Daoy (cell line): ENCODE results near the gene TSACC. TPM values are rescaled to one million over a fixed set of nuclear protein-coding genes. Genes with fewer than 3 reads are reported as not detected.
"Not testable (repeated sequence)": the region's sequence is repeated elsewhere in the genome, so short reads cannot be mapped to it uniquely, and the experiment has no call there.

ENCODE experiments used
- DNase-seq: peaks from one replicate; pipeline ENCODE4 v3.0.0-alpha.2; 2015; ENCODE audit warnings: low read depth
- total RNA-seq: library from RNA; depleted of rRNA; stranded (reverse); fragments of >200 nt; shearing (Covaris generic); gene quantifications from 2 replicates; pipeline ENCODE4 v1.2.3, GENCODE V29; 2014; rRNA removed

The TSACC gene
- 2.4 TPM in 1 of 2 replicates, not detected in the other for total RNA-seq

DNA sequence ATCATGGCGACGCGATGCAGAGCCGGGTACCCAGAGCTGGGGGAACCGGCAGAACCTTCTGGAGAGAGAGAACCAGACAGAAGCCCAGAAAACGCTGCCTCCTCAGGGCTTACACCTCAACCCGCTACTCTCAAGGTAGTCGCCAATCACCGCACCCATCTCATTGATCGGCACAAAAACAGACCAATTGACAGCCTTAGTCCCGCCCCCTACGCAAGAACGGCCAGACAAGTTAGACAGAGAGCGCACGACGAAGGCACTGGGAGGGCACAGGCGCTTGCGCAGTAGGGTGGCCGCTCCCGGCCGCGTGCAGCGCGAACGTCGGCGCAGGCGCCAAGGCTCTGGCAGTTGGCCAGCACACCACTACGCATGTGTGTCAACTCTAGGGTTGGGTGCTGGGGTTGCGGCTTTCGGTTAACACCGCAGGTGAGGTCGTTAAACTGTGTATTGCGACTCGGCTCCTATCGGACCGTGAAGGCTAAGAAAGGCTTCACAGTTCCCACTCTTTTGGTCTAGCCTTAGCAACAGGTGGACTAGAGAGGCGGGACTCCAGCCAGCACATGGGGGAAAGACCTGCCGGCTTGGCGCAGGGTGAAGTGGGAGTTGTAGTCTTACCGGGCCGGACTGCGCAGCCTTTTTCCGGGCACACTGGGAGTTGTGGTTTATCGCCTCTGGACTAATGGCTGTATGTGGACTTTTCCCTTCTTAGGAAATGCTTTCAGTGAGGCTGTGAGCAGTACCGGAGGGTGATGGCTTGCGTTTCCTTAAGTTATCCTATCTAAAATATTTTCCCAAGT lies at the start of gene TSACC, which contains the start of gene CCT3:
Gene TSACC (plus strand): TSS at position 347 of the 797 bp plus-strand sequence. CDS start 1,232 bp downstream, outside the sequence.
Gene CCT3 (minus strand): TSS at position 113 of the 797 bp plus-strand sequence. CDS start 108 bp downstream, at position 5.
- DNase-seq = peak; percentile 100

GRCh38 chr1:156289857-156290256 lies 48.5 kb upstream of the TSACC start:
- DNase-seq = no peak

GRCh38 chr1:156291226-156292061 lies 46.9 kb upstream of the TSACC start:
- DNase-seq = peak; percentile 82

DNA sequence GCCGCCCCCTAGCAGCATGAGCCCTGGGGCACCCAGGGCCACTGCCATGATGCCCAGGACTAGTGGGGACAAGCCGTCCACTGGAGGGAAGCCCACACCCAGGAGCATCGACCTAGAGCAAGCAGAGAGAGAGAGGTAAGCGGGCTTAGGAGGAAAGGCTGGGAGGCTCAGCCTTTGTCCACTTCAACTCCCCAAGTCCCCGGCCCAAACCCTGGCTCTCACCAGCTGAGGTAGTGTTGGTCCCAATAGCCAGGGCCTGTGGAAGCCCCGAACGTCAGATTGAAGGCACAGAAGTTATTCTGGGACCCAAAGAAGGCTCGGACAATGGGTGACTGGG lies 45.3 kb upstream of the TSACC start:
- DNase-seq = no peak

DNA sequence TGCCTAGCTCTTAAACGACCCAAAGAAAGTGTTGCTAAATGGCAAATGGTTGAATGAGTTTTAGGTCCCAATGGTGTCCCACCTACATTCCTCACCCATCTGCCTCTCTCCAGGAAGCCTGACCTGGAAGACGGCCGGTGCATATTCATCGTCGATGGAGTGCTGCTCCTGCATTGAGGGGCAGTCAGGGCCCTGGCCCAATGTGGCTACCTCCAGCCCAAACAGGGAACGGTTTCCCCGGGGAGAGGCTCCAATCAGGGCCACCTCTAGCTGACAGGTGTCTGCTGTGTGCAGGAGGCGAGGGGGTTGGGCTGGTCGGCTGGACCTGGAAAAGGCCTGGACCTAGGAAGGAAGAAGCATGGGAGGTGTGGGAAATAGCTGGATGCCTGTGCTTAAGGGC lies 44.4 kb upstream of the TSACC start:
- no peak for DNase-seq

DNA sequence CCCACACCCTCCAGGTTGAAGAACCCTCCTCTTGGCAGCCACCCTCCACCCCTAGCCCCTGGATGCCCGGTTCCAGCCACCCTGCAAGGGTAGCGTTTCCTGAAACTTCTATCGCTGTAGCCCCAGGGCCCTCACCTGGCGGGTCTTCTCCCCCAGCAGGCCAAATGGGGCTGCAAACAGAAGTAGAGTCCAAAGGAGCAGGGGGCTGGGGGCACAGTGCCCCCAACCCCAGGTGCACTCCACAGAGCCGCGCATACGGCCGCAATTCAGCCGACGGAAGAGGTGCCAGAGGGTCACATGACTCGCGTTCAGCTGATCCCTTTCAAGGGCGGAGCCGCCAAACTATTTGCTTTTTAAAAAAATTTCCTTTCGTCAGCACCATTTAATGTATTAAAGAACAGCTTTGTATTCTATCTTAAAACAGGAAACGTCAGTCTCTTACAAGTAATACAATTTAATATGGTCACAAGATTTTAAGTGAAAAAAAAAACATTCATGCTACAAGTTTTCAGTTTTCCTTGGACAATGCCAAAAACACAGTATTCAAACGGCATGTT lies 42.9 kb upstream of the TSACC start, which contains the start of gene GLMP:
Gene GLMP (minus strand): TSS at position 289 of the 557 bp plus-strand sequence. CDS start 34 bp downstream, at position 255.
- DNase-seq = peak; percentile 64

DNA sequence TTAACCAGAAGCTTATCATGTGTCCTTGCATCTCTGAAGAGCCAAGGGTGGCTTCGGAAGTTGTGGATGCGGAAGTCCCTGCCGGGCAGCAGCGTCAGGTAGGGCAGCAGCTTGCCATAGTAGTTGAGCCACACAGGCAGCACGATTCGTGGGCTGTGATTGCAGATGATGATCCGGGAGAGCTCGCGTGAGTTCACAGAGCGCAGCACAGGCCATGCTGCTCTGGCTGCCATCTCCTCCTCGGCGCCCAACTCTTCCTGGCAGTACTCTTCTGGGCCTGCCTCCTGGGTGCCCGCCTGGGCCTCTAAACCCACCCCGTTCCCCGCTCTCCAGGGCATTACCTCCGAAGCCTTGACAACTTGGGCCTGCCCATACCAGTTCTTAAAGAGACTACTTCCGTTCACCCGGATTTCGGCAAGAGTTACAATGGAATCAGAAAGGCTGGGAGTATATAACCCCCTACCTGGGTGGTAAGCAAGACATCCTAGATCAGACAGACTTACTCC lies 39.4 kb upstream of the TSACC start, which contains the start of gene VHLL:
Gene VHLL (minus strand): TSS at position 456 of the 506 bp plus-strand sequence. CDS start 118 bp downstream, at position 338.
- DNase-seq = no peak

GRCh38 chr1:156303241-156303640 lies 35.1 kb upstream of the TSACC start:
- no peak for DNase-seq

- no peak for DNase-seq
These were observed 33.1 kb upstream of the TSACC start for GRCh38 chr1:156305215-156305614.

DNA sequence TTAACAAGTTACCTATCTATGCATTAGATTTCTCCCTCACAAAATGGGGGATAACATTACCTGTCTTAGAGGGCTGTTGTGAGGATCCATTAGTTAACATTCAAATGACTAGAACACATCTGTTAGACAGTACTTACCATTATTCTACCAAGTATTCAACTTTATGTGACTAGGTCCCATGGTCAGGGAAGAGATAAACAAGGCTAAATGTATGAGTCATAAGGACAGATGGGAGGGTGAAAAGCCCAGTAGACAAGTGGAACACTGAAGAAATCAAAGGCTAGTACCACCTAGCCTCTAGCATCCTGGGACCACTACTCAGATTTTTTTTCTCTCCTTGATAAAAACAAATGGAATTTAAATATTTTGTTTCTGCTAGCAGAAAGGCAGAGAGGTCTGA lies 30.2 kb upstream of the TSACC start:
- no peak for DNase-seq

- DNase-seq = no peak
These were observed 27.4 kb upstream of the TSACC start for GRCh38 chr1:156310962-156311361.

DNA sequence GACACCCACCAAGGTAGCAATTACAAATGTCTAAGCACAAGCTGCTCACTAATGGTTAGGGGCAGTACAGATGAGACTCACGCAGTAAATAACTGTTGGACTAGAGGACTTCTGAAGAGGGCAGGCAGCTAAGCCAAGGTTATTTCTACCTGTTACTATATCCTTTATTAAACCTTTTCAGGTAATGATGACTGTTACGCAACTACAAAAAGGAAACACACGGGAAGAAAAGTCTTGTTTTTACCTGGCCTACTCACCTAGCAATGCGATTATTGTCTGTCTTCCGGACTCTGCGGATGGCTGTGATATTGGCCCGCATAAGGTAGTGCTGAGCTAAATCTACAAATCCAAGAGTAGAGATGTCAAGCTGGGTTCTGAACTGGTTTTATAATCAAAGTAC lies 21.4 kb upstream of the TSACC start:
- no peak for DNase-seq

DNA sequence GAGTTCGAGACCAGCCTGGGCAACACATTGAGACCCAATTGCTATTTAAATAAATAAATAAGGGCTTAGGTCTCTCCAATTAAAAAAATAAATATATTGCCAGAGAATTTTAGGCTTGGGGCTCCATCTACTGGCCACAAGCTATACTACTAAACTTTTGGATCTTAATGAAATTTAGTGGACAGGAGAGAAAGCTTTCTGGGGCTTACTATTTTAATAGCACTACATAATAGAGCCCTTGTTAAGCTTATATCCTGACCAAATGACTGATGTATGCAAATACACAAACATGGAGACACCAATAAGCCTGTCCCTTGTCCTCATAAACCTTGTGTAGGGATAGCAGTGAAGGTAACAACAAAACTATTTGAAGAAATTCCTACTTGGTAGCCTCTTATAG lies 18.7 kb upstream of the TSACC start:
- no peak for DNase-seq

GRCh38 chr1:156320560-156320959 lies 17.8 kb upstream of the TSACC start:
- no peak for DNase-seq

DNA sequence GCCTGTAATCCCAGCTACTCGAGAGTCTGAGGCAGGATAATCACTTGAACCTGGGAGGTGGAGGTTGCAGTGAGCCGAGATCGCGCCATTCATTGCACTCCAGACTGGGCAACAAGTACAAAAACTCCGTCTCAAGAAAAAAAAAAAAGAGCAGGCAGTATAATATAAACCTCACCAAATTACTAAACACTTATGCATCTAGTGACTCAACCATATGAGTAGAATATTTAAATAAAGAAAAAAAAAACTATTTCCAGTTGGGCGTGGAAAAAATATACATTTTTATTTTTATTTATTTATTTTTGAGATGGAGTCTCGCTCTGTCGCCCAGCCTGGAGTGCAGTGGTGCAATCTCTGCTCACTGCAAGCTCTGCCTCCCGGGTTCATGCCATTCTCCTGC lies 15.1 kb upstream of the TSACC start:
- DNase-seq = not testable (repeated sequence)

DNA sequence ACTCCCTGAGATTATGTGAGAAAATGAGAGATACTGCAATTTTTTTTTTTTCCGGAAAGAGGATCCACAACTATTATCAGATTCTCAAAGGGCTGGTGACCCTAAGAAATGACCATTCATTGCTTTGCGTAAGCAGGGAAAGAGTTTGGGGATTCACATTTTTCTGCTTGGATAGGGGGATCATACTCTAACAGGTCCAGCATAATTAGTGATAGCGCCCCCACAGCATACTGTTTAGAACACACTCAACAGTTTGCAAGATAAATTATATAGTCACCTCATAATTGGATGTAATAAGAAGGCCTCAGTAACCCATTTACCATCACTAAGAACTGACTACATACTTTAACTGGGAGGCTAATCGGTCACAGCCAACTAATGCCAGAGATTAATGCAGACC lies 2.1 kb upstream of the TSACC start:
- no peak for DNase-seq

DNA sequence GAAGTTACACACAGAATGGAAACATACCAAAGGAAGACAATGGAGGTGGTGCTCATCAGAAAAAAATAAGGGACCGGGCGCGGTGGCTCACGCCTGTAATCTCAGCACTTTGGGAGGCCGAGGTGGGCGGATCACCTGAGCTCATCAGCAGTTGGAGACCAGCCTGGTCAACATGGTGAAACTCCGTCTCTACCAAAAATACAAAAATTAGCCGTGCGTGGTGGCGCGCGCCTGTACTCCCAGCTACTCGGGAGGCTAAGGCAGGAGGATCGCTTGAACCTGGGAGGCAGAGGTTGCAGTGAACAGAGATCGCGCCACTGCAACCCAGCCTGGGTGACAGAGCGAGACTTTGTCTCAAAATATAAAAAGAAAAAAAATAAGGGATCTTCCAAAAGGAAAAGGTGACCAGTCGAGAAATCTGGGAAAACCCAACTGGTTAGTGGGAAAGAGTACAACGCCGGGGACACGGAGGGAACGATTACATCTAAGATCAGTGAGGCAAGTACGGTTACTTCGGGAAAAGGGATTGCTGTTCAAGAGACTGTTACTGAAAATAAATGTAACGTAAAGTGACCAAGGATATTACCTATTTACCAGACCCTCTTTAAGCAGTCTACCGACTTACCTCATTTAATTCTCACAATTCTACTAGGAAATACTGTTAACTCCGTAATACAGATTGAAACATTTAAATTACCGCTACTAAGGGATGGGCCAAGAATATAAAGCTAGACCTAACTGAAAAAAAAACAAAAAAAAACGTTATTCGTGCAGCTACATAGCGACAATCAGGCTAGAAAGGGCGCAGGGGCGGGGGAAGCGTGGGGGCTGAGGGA lies 1.1 kb upstream of the TSACC start:
- DNase-seq = no peak

DNA sequence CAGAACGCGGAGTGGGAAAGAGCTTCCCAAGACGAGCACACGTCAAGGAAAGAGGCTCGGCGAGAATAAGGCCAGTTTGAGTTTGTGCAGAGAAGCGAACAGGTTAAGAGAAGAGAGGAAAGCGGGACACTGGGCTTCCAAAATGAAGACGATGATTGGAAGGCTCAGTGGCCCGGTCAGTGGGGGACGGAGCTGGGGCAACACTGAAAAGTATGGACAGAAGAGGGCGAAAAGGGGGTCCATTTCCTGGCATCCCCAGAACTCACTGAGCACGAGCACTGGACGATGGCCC lies 492 bp upstream of the TSACC start:
- no peak for DNase-seq

DNA sequence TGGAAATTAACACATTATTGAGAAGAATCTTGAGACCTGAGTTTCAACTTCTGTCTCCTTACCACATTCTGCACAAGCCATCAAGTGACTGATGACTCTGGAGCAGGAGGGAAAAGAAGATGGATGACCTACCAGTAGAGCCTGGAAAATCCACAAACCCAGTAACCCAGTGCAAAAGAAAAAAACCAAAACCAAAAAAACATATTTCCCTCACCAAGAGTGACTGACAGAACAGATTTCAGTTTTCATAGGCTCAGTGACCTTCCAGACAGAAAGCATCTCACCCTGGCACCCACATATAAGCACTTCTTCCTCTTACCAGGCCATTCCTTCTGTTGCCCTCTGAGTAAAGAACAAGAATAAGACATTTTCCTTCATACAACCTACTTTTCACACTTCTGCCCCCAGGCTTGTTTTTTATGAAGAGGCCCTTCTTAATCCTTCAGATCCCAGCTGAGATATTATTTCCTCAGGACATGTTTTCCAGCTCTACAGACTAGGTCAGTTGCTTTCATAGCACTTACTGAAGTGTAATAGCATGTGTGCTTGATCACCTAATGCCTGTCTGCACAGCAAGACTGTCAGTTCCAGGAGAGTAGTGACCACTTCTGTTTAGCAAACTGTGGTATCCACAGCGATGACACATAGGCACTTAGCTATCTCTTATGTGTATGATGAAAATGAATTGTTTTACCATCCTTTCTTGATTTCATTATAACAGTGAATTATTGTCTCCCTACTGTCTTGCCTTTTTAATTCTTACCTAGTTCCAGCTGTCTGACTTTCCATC lies 4.0 kb downstream of the TSACC start:
- DNase-seq = no peak

DNA sequence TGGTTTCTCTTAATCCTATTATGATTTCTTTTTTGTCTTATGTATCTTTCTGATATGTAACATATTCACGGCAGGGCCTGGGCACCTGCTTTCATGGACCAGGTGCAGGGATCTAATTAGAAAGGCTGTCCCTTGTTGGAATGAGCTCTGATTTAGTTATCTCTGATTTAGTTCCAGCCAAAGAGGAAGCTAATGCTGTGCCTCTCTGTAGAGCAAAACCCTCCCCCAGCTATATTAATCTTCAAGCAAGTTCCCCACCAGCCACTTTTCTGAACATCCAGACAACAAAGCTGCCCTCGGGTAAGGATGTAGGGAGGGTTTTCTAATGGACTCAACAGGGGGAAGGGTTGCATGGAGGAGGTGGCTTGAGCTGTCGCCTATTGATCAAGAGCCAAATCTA lies 6.1 kb downstream of the TSACC start:
- no peak for DNase-seq

DNA sequence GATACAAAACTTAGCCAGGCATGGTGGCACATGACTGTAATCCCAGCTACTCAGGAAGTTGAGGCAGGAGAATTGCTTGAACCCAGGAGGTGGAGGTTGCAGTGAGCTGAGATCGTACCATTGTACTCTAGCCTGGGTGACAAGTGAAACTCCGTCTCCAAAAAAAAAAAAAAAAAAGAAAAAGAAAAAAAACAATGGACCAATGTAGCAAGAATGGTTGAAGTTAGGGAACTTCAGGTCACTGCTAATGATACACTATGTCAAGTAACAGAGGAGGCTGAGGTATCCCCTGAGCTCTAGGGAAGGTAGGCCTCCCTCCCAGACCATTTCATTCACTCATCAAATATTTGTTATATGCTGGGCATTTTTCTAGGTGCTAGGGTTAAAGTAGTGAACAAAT lies 7.7 kb downstream of the TSACC start:
- not testable (repeated sequence) for DNase-seq
